ENCODE data around the gene CCDC169. TPM values are rescaled to one million over a fixed set of nuclear protein-coding genes. Genes with fewer than 3 reads are reported as not detected.
A peak's percentile ranks its signal among the peaks of the same experiment; 100 is the strongest.

The CCDC169 gene
- total and polyA plus RNA-seq, 4 donors = 0.14 to 3.4 (median 0.81) TPM

- H3K9ac ChIP-seq (ENCODE audit: insufficient read depth in 1 of 2, low read length in 2 of 2) = no peak within 1 kb of the TSS
- WGBS, 2 donors = 94 to 96% methylated on average over 52 to 53 of the region's 53 CpGs
- TF ChIP-seq CTCF (IDR thresholded peaks at IDR 0.05; ENCODE audit: control extremely low read depth, extremely low read depth) = no peak
- no peak within 1 kb of the TSS for H3K27ac ChIP-seq (ENCODE audit: low read depth in 1 of 2, low read length in 1 of 2)
- H3K27me3 ChIP-seq (ENCODE audit: control insufficient read depth in 3 of 3, insufficient read depth in 3 of 3, low read length in 2 of 3) = no peaks in the 10 kb centered on the region
- H3K4me3 ChIP-seq = no peak within 1 kb of the TSS
- H3K9me3 ChIP-seq (ENCODE audit: control insufficient read depth in 4 of 4, insufficient read depth in 3 of 4, low read length in 3 of 4) = peaks cover 0 to 3% (median 0%) of the 10 kb centered on the region in 4 donors
- H3K36me3 ChIP-seq (ENCODE audit: control insufficient read depth in 4 of 4, insufficient read depth in 4 of 4, low read length in 4 of 4) = no peaks in the 10 kb centered on the region
- ATAC-seq (ENCODE audit: insufficient read depth, low FRiP score) = no peak
- H3K4me1 ChIP-seq (ENCODE audit: control insufficient read depth in 5 of 5, insufficient read depth in 5 of 5, low read length in 5 of 5) = peaks cover 0 to 4% (median 0%) of the 10 kb centered on the region in 5 donors
- DNase-seq = no peak
Observed at GRCh38 chr13:36214163-36214921, 83.3 kb downstream of the CCDC169 start, which contains the start of gene SOHLH2. Gene SOHLH2, minus strand, starts transcription at chr13:36214556. Its CDS starts 30 bp downstream, at chr13:36214526.

DNA sequence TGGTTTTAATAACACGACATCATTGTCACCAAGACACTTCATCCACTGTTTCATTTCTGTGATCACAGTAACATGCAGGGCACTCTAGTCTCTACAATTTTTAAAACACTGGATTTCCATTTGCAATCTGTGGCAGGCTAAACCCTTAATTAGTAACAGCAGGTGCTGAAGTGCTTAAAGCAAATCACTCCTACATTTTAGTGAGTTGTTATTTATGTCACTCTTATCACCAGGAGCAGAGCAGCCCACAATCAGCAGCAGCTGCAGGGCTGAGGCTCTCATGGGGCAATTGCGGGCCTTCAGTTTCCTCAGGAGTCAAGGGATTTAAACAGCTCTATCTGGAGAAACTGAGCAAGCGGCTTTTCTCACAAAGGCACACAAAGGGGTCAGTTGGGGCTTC is 84.8 kb downstream of the CCDC169 start:
- TF ChIP-seq CTCF (IDR thresholded peaks at IDR 0.05; ENCODE audit: control extremely low read depth, extremely low read depth) = no peak
- Histone ChIP-seq H3K27me3 (ENCODE audit: control insufficient read depth in 3 of 3, insufficient read depth in 3 of 3, low read length in 2 of 3) (no peaks in the 10 kb centered on the region), H3K36me3 (ENCODE audit: control insufficient read depth in 4 of 4, insufficient read depth in 4 of 4, low read length in 4 of 4) (no peaks in the 10 kb centered on the region), H3K27ac (ENCODE audit: low read depth in 1 of 2, low read length in 1 of 2) (no peak overlapping the region), H3K9me3 (ENCODE audit: control insufficient read depth in 4 of 4, insufficient read depth in 3 of 4, low read length in 3 of 4) (peaks cover 0 to 3% (median 0%) of the 10 kb centered on the region in 4 donors), H3K4me1 (ENCODE audit: control insufficient read depth in 5 of 5, insufficient read depth in 5 of 5, low read length in 5 of 5) (peaks cover 0 to 4% (median 0%) of the 10 kb centered on the region in 5 donors), H3K9ac (ENCODE audit: insufficient read depth in 1 of 2, low read length in 2 of 2) (no peak overlapping the region), H3K4me3 (no peak overlapping the region)
- 76 to 80% methylated on average over 3 of the region's 3 CpGs for WGBS, 2 donors
- no peak for DNase-seq
- no peak for ATAC-seq (ENCODE audit: insufficient read depth, low FRiP score)

DNA sequence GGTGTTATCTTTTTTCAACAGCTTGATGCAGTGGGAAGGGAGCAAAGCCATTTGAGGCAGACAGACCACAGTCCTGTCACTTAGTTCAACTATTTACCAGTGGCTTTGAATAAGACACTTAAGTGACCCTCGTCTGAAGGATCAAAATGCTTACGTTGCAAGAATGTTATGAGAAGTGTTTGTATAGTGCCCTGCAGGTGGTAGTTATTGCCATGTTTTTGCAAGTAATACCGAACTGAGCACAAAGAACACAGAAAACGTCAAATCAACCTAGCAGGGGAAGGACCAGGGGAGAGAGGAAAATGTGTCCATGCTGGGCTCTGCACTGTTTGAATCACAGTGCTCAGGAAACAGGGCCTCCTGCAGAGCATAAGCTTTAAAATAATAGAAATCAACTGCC is 86.0 kb downstream of the CCDC169 start:
- Histone ChIP-seq H3K27ac (ENCODE audit: low read depth in 1 of 2, low read length in 1 of 2) (no peak overlapping the region), H3K4me1 (ENCODE audit: control insufficient read depth in 5 of 5, insufficient read depth in 5 of 5, low read length in 5 of 5) (peaks cover 0 to 4% (median 0%) of the 10 kb centered on the region in 5 donors), H3K4me3 (no peak overlapping the region), H3K9me3 (ENCODE audit: control insufficient read depth in 4 of 4, insufficient read depth in 3 of 4, low read length in 3 of 4) (peaks cover 0 to 3% (median 0%) of the 10 kb centered on the region in 4 donors), H3K9ac (ENCODE audit: insufficient read depth in 1 of 2, low read length in 2 of 2) (no peak overlapping the region), H3K36me3 (ENCODE audit: control insufficient read depth in 4 of 4, insufficient read depth in 4 of 4, low read length in 4 of 4) (no peaks in the 10 kb centered on the region), H3K27me3 (ENCODE audit: control insufficient read depth in 3 of 3, insufficient read depth in 3 of 3, low read length in 2 of 3) (no peaks in the 10 kb centered on the region)
- ATAC-seq (ENCODE audit: insufficient read depth, low FRiP score) = no peak
- 57 to 79% methylated on average over 4 of the region's 4 CpGs for WGBS, 2 donors
- peak in 2 of 3 donors; percentile 14 to 37 for DNase-seq
- TF ChIP-seq CTCF (IDR thresholded peaks at IDR 0.05; ENCODE audit: control extremely low read depth, extremely low read depth) = no peak

All from lung (tissue), 12 donors.